ENCODE results near the gene ANK3.

DNA sequence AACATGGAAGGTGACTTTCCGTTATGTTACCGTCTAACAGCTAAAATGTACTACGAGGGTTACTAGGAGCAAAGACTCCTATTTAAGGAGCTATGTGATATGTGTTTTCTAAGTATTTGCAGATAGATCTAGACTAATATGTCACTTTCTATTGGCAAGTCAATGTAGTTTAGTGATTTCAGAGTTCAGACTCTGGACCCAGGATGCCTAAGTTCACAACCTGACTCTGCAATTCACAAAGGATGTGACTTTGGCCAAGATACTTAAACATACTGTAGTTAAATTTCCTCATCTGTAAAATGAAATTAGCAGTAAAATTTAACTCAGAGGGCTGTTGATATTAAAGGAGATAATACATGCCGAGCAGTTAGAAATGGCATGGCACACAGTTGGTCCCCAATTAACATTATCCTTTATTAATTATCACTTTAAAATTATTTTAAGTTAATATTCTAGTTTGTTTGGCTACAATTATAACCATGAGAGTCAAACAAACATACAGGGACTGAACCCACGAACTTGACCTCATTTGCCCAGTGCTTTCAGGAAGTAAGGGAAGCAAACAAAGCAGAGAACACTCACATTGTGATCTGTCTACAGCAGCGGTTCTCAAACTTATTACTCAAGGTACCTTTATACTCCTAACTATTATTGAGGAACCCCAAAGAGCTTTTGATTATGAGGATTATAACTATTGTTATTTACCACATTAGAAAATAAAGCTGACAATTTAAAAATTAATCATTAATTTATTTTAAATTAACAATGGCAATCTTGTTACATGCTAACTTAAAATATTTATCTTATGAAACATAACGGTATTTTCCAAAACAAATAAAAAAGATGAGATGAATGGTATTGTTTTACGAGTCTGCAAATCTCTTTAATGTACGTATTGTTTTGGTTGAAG lies 94.4 kb downstream of the ANK3 start:
- TF ChIP-seq, protein P1, sequence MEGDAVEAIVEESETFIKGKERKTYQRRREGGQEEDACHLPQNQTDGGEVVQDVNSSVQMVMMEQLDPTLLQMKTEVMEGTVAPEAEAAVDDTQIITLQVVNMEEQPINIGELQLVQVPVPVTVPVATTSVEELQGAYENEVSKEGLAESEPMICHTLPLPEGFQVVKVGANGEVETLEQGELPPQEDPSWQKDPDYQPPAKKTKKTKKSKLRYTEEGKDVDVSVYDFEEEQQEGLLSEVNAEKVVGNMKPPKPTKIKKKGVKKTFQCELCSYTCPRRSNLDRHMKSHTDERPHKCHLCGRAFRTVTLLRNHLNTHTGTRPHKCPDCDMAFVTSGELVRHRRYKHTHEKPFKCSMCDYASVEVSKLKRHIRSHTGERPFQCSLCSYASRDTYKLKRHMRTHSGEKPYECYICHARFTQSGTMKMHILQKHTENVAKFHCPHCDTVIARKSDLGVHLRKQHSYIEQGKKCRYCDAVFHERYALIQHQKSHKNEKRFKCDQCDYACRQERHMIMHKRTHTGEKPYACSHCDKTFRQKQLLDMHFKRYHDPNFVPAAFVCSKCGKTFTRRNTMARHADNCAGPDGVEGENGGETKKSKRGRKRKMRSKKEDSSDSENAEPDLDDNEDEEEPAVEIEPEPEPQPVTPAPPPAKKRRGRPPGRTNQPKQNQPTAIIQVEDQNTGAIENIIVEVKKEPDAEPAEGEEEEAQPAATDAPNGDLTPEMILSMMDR (IDR thresholded peaks at IDR 0.05): no peak
- no peak for TF ChIP-seq EP300 (IDR thresholded peaks at IDR 0.05)
- TF ChIP-seq POLR2A (IDR thresholded peaks at IDR 0.05): no peak

Data from tibial nerve (tissue), 4 donors.